NAMALWA (cell line): ENCODE data around the gene WWTR1.

ENCODE experiments used
- DNase-seq: peaks from one replicate; pipeline ENCODE4 v3.0.0-alpha.2; 2015; ENCODE audit warnings: low spot score

The WWTR1 gene

DNA sequence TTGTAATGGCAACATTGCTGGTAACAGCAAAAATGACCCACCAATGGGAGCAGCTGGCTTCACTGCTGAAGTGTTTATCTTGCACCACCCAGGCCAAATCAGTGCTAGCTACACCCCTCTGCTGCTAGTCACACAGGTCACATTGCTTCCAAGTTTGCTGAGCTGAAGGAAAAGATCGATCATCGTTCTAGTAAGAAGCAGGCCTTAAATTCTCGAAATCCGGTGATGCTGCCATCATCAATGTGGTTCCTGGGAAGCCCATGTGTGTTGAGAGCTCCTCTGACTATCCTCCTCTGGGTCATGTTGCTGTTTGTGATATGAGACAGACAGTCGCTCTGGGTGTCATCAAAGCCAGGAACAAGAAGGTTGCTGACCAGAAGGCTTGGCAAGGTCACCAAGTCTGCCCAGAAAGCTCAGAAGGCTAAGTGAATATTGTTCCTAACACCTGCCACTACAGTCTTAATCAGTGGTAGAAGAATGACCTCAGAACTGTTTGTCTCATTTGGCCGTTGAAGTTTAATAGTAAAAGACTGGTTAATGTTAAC lies 162.2 kb downstream of the WWTR1 start:
- no peak for DNase-seq

DNA sequence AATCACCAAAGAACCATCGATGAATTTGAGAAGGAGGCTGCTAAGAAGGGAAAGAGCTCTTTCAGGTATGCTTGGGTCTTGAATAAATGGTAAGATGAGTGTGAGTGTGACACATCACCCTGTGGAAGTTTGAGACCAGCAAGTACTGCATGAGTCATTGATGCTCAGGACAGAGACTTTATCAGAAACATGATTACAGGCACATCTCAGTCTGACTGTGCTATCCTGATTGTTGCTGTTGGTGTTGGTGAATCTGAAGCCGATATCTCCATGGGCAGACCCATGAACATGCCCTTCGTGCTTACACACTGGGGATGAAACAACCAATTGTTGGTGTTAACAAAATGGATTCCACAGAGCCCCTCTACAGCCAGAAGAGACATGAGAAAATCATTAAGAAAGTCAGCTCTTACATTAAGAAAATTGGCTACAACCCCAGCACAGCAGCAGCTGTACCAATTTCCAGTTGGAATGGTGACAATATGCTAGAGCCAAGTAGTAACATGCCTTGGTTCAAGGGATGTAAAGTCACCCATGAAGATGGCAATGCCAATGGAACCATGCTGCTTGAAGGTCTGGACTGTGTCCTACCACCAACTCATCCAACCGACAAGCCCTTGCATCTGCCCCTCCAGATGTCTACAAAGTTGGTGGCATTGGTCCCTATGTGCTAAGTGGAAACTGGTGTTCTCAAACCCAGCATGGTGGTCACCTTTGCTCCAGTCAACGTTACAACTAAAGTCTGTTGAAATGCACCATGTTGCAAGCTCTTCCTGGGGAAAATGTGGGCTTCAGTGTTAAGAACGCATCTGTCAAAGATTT lies 162.9 kb downstream of the WWTR1 start:
- DNase-seq, result no peak

DNA sequence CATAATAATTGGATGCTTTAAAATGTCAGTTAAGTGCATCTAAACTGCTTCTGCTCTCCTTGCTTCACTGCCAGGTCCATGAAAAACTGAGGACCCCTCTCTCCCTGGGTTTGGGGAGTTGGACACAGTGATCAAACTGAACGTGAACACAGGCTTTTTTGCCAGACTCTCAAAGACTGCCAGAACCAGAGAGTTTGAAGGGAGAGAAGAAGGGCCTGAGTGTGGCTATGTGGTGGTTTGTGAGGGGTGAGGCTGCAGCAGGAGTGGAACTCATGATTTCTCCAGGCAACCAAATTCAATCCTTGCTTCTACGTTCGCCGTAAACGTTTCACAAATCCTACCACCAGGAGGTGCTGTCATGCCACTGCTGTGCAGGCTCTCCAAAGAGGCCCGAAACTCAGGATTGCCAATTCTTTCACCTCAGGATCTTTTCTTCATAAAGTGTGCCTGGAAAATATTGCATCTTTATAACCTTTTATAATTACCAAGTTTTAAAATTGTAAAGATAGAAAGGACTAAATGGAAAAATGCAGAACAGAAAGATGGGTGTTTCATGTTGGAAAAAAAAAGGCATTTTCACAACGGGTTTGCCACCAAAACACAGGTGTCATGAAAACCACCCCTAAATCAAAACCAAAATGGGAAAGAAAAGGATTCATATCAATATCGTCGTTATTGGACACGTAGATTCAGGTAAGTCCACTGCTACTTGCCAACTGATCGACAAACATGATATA lies 163.6 kb downstream of the WWTR1 start:
- DNase-seq, result peak; percentile 72

DNA sequence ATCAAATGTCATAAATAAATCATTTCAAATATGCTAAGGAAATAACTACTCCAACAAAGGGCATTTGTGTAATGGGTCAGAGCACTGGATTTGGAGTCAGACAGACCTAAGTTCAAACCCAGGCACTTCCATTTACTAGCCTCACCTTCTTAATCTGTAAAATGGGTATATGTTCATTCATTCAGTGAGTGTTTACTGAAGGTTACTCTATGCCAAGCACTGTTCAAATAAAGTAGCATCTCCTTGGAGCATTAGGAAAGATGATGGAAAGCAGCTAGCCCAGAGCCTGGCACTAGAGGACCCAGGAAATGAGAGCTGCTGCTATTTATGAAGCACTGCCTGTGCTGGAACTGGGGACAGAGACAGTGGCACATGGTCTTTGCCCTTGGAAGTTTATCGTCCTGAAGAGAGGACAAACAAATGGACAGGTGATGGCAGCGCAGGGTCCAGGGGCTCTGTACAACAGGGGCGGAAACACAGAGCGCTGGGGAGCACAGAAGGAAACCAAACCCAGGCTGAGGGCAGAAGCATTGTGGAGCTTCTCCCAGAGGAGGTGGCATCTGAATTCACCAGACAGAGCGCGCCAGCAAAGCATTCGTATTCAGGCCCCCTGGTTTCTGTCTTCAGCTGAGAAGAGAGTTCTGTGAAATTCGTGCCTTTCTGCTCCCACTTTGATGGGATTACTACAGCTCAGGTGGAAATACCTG lies 164.4 kb downstream of the WWTR1 start:
- no peak for DNase-seq

DNA sequence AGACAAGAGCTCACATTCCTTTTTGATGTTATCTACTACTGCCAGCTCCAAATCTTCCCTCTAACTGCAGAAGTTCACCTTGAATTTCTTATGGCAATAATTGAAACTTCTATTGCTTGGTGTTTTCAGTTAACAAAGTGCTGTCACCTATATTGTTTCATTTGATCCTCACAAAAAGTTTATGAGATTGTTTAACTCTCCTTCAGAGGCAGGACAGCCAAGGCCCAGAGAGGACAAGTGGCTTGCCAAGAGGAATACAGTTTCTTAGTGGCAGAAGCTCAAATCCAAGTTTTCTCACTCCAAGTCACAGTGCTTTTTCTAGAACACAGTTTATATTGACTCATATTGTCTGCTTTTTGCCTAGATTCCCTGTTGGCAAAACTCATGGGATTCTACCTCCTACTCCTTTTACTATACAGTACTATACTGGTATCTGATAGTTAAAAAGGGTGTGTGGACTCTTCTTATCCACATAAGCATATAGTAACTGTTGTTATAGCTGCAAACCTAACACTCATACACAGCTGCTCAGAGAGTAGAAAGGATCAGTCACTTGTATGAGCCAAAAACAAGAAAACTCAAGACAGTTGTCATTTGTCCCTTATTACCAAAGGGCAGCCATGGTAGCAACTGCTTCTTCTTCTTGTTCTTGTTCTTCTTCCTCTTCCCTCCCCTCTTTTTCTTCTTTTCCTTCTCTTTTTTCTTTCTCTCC lies 167.4 kb downstream of the WWTR1 start:
- no peak for DNase-seq

DNA sequence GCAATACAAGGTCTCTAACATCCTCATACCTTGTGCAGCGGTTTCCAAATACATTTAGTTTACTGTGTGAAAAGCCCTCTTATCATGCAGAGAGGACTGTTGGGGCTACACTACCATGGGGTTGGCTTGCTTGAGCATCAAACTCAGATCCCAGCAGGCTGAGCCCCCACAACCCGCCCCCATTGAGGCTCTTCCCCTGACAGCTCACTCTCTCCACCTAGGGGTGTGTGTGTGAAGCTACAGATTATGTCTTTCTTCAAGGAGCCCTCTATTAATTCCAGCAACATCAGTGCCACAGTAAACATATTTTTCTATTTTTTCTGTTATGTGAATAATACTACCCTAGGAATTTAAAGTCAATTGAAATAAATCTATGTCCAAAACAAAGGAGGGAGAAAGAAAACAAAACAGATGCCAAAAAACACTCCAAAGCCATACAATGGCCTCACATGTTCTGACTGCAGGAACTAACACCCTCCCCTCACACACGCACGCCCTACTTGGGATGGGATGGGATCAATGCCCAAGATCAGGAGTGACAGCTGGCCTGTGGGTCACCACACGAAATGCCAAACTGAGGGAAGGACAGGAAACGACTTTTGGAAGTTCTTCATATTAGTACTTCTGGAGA lies 168.7 kb downstream of the WWTR1 start:
- DNase-seq, result peak; percentile 59

DNA sequence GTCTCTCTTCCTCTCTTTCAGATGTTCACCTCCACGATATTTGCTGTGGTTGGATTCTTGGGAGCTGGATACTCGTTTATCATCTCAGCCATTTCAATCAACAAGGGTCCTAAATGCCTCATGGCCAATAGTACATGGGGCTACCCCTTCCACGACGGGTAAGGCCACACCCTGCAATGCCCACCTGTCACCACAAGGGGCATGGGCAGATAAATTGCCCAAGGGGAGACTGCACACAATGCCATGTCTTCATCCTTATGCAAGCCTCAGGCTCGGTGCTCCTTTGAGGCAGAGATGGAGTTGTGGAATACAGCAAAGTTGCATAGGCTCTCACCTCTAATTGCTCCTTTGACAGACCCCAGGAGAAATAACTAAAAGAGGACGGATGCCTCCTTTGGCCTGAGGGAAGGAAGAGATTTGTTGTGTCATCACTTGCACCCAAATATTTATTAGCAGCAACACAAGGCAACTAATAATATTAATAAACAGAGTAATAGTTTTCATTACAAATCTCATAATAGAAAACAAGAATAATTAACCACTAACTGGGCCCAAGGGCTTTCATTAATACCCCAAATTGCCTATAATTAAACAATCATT lies 170.1 kb downstream of the WWTR1 start:
- peak; percentile 77 for DNase-seq

DNA sequence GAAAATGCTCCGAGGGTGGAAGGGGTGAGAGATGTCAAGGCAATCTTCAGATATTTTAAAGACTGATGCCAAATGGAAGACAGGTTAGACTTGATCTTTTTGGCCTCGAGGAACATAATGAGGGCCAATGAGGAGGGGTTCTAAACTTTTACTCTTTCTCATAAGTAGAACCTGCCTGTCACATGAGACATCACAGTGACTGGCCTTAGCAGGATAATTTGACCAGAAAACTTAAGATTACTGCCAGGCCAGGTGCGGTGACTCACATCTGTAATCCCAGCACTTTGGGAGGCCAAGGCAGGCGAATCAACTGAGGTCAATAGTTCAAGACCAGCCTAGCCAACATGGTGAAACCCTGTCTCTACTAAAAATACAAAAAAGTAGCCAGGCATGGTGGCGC lies 171.1 kb downstream of the WWTR1 start:
- no peak for DNase-seq

DNA sequence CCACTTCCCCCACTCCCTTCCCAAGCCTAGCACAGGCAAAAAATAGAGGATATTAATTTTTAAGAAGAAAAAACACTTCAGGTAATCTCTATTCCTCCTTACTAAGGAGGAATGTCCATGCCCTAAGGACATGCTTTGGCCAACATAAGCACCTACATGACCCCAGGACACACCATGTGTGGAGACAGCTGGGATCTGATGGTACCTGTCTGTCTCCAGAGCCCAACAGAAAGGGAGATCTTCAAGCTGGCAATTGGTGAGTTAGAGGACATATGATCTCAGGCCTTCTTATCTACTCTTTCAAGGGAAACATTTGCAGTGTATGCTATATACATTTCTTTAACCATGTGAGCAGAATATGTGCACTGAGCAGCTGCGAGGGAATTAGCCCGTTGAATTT lies 176.3 kb downstream of the WWTR1 start:
- no peak for DNase-seq

DNA sequence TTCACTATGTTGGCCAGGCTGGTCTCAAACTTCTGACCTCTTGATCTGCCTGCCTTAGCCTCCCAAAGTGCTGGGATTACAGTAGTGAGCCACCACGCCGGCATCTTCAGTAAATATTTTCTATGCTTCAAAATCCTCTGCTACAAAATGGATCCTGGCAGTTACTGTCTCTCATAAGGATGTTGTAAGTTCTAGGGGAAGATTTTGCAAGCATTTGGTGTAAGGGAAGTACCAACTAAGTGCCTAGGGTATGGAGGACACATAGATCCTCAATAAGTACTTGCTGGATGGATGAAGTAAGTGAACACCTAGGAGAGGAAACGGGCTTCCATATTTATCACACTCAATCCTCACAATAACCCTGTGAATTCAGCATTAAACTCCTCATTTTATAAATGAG lies 176.8 kb downstream of the WWTR1 start:
- DNase-seq, result no peak

DNA sequence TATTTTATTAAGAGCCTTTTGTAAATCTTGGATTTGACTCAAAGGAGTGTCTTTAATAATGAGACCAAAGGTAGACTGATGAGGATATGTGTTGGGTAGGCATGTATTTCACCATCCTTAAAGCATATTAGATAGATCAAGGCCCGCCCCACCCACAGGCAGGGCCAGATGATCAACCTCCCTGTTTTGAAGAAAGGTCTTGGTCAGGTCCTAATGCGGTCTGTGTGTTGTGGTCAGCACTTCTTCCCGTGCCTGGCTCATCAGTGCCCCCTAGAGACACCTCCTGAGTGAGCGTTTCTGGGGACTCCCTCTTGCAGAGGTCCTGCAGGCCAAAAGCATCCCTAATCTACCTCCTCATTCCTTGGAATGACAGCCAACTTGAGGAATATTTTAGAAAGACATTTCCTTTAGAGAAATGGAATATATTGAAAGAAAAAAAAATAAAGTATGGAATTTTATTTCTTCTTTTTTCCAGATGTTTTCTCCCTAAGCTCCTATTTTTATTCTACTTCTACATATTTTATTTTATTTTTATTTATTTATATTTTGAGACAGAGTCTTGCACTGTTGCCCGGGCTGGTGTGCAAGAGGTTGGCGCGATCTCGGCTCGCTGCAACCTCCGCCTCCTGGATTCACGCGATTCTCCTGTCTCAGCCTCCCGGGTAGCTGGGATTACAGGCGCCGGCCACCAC lies 177.4 kb downstream of the WWTR1 start:
- DNase-seq, result peak; percentile 75

DNA sequence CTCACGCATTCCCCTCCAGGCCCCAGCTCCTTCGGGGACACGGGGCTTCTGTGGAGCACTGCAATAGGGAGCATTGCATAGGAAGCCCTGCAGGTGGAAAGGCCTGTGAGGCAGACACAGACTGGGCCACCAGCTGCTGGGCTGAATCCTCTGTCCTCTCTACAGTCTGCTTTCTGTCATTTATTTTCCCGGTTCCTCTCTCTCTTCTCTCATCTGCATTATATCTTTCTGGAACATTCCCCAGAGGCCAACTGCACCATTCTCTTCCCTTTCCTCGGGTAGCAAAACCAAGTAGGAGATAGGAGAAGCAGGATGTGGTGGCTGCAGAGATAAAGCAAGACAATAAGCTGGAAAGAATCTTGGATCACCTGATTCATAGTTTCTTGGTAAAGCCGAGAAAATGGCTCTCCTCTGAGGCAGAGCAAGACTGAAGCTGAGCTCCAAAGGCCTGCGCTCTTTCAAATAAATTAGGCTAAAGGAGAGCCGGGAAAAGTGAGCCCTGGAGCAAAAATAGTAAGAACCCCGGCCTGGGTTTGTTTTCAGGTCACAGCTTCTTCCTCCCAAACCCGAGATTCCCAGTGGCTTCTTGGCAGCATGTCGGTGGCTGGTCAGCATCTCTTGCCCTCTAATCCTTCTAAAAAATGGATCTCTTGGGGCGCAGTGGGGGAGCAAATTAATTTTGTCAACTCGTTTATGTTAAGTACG lies 178.1 kb downstream of the WWTR1 start:
- DNase-seq, result no peak

DNA sequence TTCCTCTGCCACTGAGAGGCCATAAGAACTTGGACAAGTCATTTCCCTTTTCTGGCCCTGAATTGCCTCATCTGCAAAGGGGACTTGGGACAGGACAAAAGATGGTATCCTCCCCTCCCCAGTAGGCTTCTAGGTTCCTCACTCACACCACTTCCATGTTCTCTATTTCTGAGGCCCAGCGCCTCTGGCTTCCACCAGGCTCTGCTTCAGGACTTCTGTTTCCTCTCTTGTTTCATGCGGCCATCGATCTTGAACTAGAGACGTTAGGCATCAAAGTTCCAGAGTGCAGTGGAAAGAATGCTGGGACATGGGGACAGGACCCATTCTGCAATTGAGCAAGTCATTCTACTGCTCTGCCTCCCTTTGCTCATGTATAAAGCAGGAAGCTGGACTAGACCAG lies 181.6 kb downstream of the WWTR1 start:
- no peak for DNase-seq

DNA sequence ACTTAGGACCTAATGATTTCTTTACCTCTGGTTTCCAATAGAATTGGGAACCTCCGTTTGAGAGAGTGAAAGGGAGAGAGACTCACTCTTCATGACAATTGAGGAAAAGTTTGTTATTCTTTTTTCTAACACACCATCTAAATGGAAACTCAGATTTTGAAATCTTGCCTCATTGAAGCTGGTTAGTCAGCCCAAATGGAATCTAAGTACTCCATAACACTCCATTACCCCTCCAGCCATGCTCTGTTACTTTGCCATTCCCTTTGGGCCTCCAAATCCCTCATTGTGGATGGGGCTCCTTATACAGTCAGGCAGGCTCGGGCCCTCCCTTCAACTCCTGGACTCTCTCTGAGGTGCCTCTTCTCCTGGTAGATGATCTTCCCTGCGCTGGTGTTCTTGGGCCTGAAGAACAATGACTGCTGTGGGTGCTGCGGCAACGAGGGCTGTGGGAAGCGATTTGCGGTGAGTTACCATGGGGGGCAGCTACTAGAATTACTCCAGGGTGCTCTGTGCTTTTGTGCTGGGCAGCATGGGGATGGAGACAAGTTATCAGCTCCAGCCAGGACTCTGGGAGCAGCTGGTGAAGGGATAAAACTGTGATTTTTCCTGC lies 182.3 kb downstream of the WWTR1 start:
- no peak for DNase-seq

DNA sequence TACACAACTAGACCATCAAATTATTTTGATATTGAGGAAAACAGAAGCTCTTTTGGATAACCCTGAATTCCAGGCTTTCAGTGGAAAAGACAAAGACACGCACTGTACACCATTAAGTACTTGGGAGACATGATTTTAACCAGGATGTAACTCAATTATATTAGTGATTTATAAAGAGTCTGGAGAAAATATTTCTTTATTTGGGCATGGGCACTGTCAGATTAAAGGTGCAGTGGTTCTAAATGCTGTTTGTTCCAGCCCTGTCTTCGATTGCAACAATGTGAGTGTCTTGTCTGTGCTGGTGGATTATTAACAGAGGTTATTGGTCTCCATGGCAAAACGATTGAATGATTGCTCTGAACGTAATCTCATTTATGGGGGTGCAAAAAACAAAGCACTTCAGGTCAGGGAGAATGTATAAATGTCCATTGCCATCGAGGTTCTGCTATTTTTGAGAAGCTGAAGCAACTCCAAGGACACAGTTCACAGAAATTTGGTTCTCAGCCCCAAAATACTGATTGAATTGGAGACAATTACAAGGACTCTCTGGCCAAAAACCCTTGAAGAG lies 183.5 kb downstream of the WWTR1 start, which contains the start of gene TM4SF4:
Gene TM4SF4, plus strand, starts transcription at position 448 of the 568 bp plus-strand sequence. CDS start 181 bp downstream, outside the sequence.
- no peak for DNase-seq

DNA sequence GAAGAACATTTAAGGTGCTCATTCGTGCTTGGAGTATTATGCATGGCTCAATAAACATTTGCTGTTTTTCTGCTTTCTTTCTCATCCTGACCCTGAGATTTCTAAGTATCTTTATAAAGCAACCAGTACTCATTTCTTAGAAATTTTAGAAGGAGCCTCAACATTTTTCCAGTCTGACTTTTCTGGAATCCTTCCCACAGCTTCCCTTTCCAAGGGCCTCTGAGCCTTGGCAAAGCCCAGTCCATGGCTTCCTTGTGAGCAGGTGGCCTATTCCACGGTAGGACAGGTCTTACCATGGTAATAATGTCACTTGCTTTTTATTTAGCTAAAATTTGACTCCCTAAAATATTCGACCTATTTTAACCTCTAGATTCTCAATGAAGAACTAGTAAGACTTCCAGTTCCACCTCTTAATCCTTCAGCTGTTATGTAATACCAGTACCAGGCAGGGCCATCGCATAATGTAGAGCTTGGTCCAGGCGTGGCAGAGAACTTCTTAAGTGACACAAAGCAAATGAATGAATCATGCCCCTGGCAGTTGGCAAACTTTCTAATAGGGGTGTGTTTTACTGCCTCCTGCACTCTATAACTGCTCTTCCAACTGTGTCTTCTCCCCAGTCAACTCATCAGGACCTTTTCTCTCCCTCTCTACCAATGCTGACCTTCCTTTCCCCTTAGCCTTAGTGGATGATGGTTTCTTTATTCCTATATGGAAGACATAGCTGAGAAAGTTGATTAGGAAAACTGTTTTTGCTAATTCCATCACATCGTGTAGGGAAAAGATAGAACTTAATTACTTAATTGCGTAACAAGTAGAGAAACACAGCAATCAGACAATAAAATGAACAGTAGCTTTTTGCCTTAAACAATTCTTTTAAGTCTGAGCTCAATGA lies 184.2 kb downstream of the WWTR1 start:
- no peak for DNase-seq

DNA sequence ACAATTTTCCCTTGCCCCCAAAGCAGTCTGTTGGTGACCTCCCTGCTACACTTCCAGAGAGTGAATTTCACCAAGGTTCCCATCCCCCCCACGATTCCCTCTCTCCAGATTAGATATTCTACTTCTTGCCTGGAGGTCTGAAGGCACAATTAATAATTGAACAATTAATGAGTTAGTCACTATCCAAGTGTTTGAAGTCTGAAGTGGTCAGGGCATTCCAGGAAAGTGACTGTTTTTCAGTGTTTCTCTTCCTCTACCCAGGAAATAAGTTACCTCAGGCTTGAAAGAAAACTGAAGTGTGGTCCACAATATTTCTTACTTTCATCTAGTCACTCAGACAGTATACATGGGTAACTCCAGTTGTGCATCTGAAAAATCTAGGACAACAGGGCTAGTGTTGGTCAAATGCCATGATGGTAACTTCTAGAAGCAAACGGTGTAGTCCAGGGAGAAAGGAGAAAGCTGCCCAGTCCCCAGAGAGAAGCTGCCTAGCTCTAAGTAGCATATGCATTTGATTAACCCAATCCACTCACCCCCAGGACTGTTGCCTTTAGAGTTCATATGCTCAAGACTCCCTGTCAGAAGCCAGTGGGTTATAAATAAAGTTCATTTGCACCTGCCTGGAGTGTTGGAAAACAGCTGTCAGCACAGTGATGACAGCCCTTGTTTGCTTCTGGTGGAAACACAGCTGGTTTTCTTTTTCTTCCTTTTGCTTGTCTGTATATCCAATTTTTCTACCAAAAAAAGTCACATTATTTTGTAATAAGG lies 185.6 kb downstream of the WWTR1 start:
- peak; percentile 21 for DNase-seq
